ENCODE results near the gene HIVEP3. TPM values are rescaled to one million over a fixed set of nuclear protein-coding genes. Genes with fewer than 3 reads are reported as not detected.

HIVEP3 gene
- total RNA-seq, 1 donor from 2014 or later = 8.9 TPM

DNA sequence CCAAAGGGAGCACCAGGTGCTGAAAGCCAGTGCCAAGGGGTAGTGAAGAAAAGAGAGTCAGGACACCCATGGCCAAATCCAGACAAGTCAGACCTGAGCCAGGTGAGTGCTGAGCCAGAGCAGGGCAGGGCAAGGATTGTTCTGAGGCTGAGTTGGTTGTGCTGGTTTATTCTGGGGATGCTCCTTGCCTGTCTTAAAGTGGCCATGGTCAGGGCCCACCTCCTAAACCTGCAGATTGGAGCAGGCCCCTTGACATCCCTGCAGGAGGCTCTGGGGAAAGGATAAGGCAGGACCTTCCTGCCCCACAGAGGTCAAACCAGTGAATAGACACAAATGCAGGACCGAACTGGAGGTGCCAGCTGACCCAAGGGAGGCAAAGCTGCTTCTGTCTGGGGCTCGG, 138.4 kb downstream of the HIVEP3 start:
- peaks cover 14% of the 10 kb centered on the region for H3K4me1 ChIP-seq (ENCODE audit: insufficient read depth, low read length)
- Mint-ChIP-seq H3K9me3 (ENCODE audit: unreplicated experiment) (no peaks in the 10 kb centered on the region), H3K4me3 (ENCODE audit: unreplicated experiment) (no peak overlapping the region), H3K27ac (ENCODE audit: unreplicated experiment) (no peak overlapping the region), H3K27me3 (ENCODE audit: low read depth, unreplicated experiment) (peaks cover 35% of the 10 kb centered on the region), H3K4me1 (ENCODE audit: low read depth, unreplicated experiment) (peaks cover 15% of the 10 kb centered on the region), H3K36me3 (ENCODE audit: low read depth, unreplicated experiment) (peaks cover 1% of the 10 kb centered on the region)
- no peak overlapping the region for H3K4me3 ChIP-seq (ENCODE audit: insufficient read depth, low read depth, low read length)
- no peak for TF ChIP-seq EZH2 (IDR thresholded peaks at IDR 0.05; ENCODE audit: insufficient read depth, low read length)
- TF ChIP-seq, protein P1, sequence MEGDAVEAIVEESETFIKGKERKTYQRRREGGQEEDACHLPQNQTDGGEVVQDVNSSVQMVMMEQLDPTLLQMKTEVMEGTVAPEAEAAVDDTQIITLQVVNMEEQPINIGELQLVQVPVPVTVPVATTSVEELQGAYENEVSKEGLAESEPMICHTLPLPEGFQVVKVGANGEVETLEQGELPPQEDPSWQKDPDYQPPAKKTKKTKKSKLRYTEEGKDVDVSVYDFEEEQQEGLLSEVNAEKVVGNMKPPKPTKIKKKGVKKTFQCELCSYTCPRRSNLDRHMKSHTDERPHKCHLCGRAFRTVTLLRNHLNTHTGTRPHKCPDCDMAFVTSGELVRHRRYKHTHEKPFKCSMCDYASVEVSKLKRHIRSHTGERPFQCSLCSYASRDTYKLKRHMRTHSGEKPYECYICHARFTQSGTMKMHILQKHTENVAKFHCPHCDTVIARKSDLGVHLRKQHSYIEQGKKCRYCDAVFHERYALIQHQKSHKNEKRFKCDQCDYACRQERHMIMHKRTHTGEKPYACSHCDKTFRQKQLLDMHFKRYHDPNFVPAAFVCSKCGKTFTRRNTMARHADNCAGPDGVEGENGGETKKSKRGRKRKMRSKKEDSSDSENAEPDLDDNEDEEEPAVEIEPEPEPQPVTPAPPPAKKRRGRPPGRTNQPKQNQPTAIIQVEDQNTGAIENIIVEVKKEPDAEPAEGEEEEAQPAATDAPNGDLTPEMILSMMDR (IDR thresholded peaks at IDR 0.05; ENCODE audit: insufficient read depth, low read depth, low read length) = no peak
- no peaks in the 10 kb centered on the region for H3K36me3 ChIP-seq (ENCODE audit: insufficient read depth, low read length)
- no peak overlapping the region for H2AFZ ChIP-seq (ENCODE audit: low read depth, low read length)
- no peak overlapping the region for H3K27ac ChIP-seq (ENCODE audit: low read depth, low read length)
- H3K27me3 ChIP-seq (ENCODE audit: insufficient read depth, low read length) = no peaks in the 10 kb centered on the region
- H4K20me1 ChIP-seq (ENCODE audit: insufficient read depth, low read length) = no peaks in the 10 kb centered on the region
- H3K9ac ChIP-seq (ENCODE audit: low read length) = no peak overlapping the region
- no peak overlapping the region for H3K4me2 ChIP-seq (ENCODE audit: low read length)
- DNase-seq (ENCODE audit: low read depth) (no peak), FAIRE-seq (no peak)
- H3K9me3 ChIP-seq (ENCODE audit: insufficient read depth, low read depth, low read length) = no peaks in the 10 kb centered on the region
- H3K79me2 ChIP-seq (ENCODE audit: insufficient read depth, low read length) = no peaks in the 10 kb centered on the region

DNA sequence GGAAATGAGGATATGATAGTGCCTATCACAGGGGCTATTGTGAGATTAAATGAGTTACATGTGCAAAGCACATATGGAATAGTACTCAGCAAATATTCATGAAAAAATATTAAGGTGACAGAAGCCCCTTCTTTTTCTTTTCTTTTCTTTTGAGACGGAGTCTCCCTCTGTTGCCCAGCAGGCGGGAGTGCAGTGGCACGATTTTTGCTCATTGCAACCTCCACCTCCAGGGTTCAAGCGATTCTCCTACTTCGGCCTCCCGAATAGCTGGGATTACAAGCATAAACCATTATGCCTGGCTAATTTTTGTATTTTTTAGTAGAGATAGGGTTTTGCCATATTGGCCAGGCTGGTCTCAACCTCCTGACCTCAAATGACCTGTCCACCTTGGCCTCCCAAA, 139.4 kb downstream of the HIVEP3 start:
- Mint-ChIP-seq H3K27ac (ENCODE audit: unreplicated experiment) (no peak overlapping the region), H3K9me3 (ENCODE audit: unreplicated experiment) (no peaks in the 10 kb centered on the region), H3K4me1 (ENCODE audit: low read depth, unreplicated experiment) (peaks cover 14% of the 10 kb centered on the region), H3K27me3 (ENCODE audit: low read depth, unreplicated experiment) (peaks cover 35% of the 10 kb centered on the region), H3K36me3 (ENCODE audit: low read depth, unreplicated experiment) (peaks cover 1% of the 10 kb centered on the region), H3K4me3 (ENCODE audit: unreplicated experiment) (no peak overlapping the region)
- Histone ChIP-seq H3K36me3 (ENCODE audit: insufficient read depth, low read length) (no peaks in the 10 kb centered on the region), H4K20me1 (ENCODE audit: insufficient read depth, low read length) (no peaks in the 10 kb centered on the region), H3K4me3 (ENCODE audit: insufficient read depth, low read depth, low read length) (no peak overlapping the region), H3K9ac (ENCODE audit: low read length) (no peak overlapping the region), H3K4me1 (ENCODE audit: insufficient read depth, low read length) (peaks cover 14% of the 10 kb centered on the region), H3K79me2 (ENCODE audit: insufficient read depth, low read length) (no peaks in the 10 kb centered on the region), H3K27ac (ENCODE audit: low read depth, low read length) (no peak overlapping the region), H3K9me3 (ENCODE audit: insufficient read depth, low read depth, low read length) (no peaks in the 10 kb centered on the region), H3K4me2 (ENCODE audit: low read length) (no peak overlapping the region), H2AFZ (ENCODE audit: low read depth, low read length) (no peak overlapping the region), H3K27me3 (ENCODE audit: insufficient read depth, low read length) (no peaks in the 10 kb centered on the region)
- DNase-seq (ENCODE audit: low read depth) = no peak
- TF ChIP-seq EZH2 (IDR thresholded peaks at IDR 0.05; ENCODE audit: insufficient read depth, low read length) = no peak
- TF ChIP-seq, protein P1 (IDR thresholded peaks at IDR 0.05; ENCODE audit: insufficient read depth, low read depth, low read length) = no peak
- no peak for FAIRE-seq

- Histone ChIP-seq H3K36me3 (ENCODE audit: insufficient read depth, low read length) (no peaks in the 10 kb centered on the region), H3K4me3 (ENCODE audit: insufficient read depth, low read depth, low read length) (no peak overlapping the region), H3K4me2 (ENCODE audit: low read length) (no peak overlapping the region), H3K27me3 (ENCODE audit: insufficient read depth, low read length) (no peaks in the 10 kb centered on the region), H2AFZ (ENCODE audit: low read depth, low read length) (no peak overlapping the region), H3K79me2 (ENCODE audit: insufficient read depth, low read length) (no peaks in the 10 kb centered on the region), H3K27ac (ENCODE audit: low read depth, low read length) (no peak overlapping the region), H3K9me3 (ENCODE audit: insufficient read depth, low read depth, low read length) (no peaks in the 10 kb centered on the region), H4K20me1 (ENCODE audit: insufficient read depth, low read length) (no peaks in the 10 kb centered on the region), H3K4me1 (ENCODE audit: insufficient read depth, low read length) (peaks cover 8% of the 10 kb centered on the region), H3K9ac (ENCODE audit: low read length) (no peak overlapping the region)
- peaks cover 42% of the 10 kb centered on the region for H3K27me3 Mint-ChIP-seq (ENCODE audit: low read depth, unreplicated experiment)
- no peak for DNase-seq (ENCODE audit: low read depth)
- H3K4me1 Mint-ChIP-seq (ENCODE audit: low read depth, unreplicated experiment) = peaks cover 2% of the 10 kb centered on the region
- no peaks in the 10 kb centered on the region for H3K36me3 Mint-ChIP-seq (ENCODE audit: low read depth, unreplicated experiment)
- no peaks in the 10 kb centered on the region for H3K9me3 Mint-ChIP-seq (ENCODE audit: unreplicated experiment)
- no peak overlapping the region for H3K27ac Mint-ChIP-seq (ENCODE audit: unreplicated experiment)
- H3K4me3 Mint-ChIP-seq (ENCODE audit: unreplicated experiment) = no peak overlapping the region
- no peak for FAIRE-seq
- TF ChIP-seq, protein P1 (IDR thresholded peaks at IDR 0.05; ENCODE audit: insufficient read depth, low read depth, low read length) = no peak
- no peak for TF ChIP-seq EZH2 (IDR thresholded peaks at IDR 0.05; ENCODE audit: insufficient read depth, low read length)
Measured at GRCh38 chr1:41777695-41778094, 141.0 kb downstream of the HIVEP3 start.

Measured in astrocyte (in vitro differentiated cells and primary cell).